NCI-H69 (cell line): ENCODE results near the gene SETBP1.

Source experiments
- DNase-seq: peaks from one replicate; lab custom pipeline; 2025; lab: John Stamatoyannopoulos, UW

SETBP1 gene

DNA sequence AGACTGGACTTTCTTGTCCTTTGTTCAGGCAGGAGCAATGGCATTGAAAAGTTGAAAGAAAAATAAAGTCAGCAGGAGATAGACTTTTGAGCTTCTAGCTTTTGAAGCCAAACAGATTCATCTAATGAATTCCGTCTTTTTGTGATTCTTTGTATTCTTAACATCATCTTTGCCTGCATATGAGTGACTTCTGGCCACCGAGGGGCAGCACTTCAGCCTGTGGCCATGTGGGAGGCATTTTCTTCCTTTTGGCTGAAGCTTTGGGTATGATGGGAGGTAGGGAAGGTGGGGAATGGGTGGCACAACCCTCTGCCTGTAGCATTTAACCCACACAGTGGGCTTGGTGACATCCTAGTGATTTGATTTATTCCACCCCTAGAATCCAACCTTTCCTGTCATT is 220.6 kb downstream of the SETBP1 start:
- DNase-seq, result peak; percentile 70

DNA sequence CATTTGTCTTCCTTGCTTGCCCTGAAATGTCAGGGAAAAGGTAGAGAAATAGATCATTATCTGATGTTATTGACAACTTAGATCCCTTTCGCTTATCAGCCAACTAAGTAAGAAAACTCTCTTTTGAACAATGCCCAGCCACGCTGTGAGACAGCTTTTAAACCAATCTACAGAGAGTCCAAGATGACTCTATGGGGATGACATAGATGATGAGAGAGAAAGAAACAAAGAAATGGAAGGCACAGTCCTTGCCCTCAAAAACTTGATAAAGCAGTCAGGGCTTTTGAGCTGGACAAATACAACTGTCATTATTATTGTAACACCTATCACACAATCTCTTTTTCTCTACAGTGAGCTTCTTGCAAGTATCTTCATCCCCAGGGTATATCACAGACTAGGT is 222.6 kb downstream of the SETBP1 start:
- no peak for DNase-seq

DNA sequence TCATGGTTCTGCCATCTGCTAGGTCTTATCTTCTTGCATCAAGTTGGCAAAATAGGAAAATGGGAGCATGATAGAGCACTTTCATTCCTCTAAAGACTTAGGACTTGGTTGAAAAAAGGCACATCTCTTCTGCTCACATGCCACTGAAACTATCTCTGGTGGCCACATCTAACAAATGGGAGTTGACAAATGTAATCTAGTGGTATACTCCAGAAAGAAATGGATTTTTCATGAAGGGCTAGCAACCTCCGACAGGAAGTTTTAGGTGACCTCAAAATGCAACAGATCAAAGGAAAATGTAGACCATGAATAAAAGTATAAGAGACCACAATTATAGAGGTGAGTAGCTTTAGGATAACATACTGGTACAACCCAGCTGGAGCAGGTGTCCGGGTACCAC is 224.1 kb downstream of the SETBP1 start:
- DNase-seq, result no peak

DNA sequence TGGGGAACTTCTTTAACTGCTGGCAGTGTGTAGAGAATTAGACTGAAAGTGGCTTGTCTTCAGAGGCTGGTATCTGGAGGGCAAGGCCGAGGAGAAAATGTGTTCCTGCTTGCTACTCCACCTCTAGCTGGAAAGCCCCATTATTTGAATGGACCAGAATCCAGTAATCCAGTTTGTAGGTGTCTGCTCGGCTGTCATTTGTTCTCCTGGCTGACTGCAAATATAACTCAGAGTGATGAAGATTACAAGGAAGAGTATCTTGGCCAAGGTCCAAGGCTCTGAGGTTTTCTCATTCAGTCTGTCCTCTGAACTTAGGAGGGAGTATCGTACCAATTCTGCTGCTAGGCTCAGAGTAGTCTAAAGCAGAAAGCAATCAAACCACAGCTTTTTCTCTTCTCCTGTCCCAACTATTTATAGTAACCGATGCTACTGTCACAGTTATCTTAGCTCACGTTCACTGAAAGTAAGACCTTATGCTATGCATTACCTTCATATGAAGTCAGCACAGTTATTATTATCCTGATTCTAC is 228.6 kb downstream of the SETBP1 start:
- DNase-seq, result peak; percentile 71

DNA sequence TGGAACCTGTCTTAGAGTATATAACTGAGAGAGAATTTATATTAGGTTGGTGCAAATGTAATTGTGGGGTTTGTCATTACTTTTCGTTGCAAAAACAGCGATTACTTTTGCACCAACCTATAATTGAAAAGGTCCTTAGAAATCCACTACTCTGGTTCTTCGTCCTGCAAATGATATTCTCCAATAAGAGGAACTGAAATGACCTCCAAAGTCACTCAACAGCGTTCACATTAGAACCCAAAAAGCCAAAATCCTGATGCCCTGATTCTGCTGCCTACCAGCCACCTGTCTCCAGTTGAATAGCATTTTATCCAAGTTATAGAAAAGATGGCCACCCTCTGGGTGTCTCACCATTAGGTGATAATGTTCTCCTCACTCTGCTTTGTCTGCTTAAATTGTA is 230.6 kb downstream of the SETBP1 start:
- no peak for DNase-seq

DNA sequence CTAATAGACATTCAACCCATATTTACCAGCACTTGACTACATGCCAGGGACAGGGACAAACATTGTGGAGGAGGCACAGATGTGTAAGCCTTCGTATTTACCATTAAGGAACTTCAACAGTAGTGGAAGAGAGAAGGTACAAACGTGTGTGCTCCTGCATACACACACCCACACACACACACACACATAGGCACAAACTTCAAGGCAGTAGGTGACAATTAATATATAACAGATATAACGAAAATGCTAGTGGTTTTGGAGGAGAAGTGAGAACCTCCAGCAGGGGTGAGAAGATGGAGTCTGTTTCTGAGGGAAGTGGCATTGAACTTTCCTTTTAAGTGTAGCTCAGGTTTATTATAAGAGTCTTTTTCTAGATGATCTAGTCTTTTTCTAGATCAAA is 231.1 kb downstream of the SETBP1 start:
- DNase-seq, result no peak

DNA sequence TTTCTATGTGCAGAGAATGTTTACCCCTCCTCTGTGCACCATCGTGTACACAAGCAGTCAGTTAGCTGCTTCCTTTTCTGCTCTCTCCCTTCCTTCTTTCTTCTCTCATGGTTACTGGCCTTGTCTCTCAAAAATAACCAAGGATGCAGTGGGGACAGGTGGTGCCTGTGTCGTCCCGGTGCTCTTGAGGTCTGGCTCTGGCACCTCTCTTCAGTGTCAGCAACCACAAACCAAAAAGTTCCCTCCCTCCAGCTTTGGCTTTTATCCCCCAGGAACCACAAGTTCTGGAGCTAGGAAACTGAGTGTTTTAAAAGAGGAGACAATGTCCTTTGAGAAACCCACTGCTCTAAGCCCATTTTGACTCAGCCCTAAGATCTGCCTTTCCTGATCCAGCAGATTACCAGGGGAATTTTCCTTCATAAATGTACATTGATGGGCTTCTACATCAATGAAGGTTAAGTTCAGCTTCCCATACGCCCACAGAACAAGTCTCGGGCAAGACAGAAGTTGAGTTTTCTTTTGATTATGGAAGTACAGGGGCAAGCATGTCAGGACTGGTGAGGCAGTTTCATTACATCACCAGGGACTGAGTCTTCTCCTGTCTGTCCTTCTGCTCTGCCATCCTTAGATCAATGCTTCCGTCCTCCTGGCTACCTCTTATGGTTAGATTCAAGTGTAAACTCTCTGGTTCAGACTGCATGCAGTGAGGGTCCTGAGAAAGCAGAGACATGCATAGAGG is 232.2 kb downstream of the SETBP1 start:
- DNase-seq, result no peak

DNA sequence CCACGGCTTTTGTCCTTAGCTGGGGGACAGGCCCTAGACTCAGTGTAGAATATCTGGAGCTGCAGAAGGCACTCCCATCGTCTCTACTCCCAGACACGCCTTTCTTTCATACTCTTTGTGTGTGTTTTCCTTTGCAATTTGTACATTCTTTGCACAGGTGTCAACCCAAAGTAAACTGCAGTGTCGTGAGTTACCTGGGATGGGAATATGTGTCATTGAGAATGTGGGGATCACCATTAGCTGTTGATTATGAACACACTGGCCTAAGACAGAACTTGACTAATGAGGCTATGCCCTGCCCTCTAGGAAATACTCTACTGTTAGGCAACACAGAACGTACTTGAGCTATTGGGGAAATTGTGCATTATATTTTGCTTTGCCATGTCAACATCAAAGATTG is 233.3 kb downstream of the SETBP1 start:
- DNase-seq, result no peak

DNA sequence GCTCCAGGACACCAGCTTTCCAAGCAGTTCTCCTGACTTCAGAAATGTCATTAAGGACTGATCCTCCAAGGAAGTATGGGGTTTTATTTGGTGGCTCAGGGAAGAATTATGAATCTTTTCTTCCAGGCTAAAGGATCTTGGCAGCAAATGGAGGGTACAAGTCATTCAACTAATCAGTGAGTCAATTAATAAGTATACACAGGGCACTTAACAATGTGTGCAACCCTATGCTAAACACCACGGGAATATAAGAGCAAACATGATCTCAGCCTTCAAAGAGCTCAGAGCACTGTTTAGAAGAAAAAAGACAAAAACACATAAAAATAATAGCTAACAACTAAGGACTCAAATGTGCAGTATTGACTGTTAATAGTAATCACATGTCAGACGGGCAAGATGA is 234.5 kb downstream of the SETBP1 start:
- no peak for DNase-seq

DNA sequence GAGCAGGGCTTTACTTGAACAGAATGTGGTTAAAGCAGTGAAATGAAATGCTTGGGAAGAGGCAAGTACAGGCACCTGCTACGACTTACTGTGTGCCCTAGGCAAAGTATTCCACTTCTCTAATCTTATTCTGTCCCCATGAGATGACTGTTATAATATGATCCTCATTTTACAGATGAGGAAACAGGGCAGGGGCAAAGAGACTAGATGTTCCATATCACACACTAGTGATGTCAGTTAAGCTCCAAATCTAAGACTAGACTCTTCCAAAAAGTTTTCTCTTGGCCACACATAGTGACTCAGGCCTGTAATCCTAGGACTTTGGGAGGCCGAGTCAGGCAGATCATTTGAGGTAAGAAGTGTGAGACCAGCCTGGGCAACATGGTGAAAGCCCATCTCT is 235.0 kb downstream of the SETBP1 start:
- DNase-seq, result no peak

DNA sequence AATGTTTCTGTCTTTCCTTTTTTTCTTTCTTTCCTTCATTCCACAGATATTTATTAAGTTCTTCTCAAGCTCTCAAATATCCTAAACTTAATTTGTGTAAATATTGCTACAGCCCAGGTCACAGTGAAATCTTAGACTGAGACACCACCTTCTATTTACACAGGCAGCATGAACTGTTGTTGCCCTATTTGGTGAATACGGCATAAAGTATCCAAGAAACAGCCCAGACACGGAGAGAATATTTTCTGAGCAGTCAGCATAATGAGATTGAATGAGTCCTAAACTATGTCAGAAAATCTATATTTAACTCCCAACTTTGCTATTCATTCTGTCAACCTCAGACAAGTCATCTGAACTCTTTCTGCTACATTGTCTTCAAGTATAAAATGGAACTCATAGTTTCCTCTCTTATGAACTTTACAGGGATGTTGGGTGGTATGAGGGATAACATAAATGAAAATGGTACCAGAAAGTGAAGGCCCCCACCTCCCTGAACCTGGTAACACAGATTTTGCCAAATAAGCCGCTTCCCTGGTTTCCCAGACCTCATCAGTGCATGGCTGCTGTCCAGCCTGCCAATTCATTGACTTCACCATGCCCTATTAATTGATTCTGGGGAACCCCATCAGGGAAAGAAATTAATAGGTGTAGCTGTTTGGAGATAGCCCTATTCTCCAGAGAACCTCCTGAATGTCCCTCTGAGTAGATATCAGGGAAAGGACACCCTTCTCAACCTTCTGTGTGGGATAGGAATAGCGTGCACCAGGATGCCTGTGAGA is 235.9 kb downstream of the SETBP1 start:
- no peak for DNase-seq

DNA sequence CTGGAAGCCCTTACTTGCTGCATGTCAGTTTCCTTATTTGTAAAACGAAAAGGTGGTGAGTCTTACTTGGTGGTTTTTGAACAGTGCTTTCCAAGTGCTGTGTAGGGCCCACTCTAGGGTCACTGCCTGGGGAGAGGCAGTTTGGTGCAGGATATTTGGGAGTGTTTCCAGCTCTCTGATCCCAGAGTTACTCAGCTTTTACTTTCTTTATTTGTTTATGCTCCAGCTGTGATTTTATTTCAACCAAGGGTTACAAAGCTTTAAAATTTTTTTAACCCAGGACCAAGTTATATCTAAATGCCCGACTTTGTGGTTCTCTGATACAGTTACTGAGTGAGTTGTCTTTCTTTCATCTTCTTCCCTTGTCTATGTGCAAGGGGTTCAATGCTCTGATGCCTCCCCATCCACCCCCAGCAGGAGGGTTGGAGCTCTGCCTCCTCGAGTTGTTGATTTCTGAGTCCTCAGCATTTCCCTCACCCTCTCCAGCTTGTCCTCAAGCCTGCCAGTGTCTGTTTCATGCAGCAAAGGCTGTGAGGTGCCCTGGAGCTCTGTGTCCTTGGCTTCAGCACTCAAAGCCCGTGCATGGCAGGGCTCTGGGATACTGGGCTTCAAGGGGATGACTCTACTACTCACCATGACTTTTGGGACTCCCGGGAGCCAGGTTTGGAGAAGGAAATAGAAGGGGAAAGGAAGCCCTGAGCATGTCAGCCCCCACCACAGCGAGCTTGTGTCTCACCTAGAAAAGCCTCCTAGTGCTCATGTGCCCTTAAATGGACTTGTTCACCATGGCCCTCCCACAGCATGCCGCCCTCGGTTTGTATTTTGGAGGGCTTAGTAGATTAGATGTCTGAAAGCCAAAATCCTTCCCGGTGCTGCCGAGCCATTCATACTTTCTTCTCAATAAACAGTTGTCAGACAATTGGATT is 236.8 kb downstream of the SETBP1 start:
- no peak for DNase-seq

DNA sequence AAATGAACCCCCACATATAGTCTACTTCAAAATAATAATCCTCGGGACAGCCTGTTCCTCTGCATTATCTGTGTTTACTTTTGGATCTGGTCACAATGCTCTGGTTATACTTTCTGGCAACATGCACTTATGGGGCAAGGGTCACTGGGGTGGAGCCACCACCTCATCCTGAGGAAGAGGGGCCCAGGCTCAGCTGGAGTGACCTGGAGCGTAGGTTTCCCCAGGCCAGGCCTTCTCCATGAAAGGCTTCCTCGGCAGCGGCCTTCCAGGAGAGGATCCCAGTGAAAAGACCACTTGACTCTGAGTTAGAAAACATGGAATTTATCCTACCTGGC is 237.4 kb downstream of the SETBP1 start:
- DNase-seq, result no peak

DNA sequence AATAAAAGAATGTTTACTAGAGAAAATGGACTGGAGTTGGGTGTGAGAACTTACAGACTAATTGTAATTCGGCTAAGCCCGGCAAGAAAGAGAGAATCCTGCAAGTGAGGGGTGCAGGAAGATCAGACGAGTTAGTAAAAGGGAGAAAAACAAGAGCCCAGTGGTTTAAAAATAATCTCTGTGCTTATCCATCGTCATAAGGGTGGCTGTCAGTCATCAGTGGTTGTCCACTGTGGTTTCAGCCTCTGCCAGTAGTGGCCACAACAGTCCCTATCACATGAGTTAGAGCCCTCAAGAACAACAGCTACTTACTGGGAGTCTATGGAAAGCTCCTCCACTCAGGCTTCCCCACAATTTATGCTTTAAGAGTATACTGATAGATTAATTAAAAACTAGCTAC is 239.8 kb downstream of the SETBP1 start:
- no peak for DNase-seq

DNA sequence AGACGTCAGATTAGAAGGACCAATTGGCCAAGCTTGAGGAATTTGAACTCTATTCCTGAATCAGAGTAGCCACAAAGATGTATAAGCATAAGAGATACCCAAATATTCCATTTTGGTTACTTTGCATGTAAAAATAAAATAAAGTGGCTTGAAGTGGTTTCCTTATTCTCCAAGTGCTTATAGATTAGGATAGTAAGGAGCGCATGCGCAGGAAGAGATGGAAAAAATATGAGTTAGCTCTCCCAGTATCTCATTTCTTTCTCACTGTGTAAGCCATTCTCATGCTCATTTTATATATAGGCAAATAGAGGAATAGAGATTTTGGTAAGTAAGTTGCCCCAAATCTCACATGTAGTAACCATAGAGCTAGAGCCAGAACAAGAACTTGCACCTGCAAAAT is 241.3 kb downstream of the SETBP1 start:
- DNase-seq, result no peak

DNA sequence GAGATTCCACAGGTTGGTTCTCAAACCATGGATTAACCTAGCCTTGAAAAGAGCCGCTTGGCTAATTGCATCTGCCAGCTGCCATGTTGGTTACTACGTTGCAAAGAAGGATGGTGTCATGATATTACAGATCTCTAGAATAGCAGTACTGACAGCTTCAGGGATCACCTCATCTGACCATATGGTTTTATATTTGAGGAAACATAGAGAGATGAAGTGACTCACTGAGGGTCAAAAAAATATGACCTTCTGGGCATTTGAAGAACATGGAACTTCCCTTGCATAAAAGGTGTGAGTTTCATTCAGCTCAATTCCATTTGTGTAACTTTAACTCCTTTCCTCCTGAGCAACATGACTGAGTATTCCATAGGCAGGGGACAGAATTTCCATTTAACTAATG is 242.3 kb downstream of the SETBP1 start:
- peak; percentile 46 for DNase-seq

DNA sequence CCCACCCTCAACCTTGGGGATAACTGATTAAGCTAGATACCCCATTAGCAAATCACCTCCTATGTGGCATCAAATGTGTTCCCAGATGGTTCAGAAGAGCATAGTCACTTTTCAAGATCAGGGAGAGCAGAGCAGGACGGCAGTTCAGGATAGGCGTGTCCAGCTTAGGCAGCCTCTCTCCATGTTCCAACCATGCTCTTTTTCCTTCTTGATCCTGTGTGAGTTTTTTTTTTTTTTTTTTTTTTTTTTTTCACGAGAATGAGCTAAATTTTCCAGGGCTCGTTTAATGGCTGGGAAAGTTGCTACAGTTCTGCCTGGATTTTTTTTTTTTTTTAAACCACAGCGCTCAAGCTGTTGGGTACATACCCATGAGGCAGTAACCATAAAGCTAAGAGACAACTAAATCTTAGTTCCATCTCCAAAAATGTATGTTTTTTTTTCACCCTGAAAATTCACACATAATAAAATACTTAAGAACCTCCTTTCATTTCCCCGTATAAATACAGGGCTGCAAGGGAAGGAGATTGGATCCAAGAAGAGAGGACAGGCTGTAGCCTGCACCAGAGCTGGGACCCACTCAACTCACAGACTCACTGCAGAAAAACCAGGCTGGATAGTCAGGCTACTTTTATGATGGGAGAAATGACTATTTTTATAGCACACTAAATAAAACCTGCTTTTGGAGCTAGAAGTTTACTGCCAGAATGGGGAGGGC is 244.3 kb downstream of the SETBP1 start:
- no peak for DNase-seq

DNA sequence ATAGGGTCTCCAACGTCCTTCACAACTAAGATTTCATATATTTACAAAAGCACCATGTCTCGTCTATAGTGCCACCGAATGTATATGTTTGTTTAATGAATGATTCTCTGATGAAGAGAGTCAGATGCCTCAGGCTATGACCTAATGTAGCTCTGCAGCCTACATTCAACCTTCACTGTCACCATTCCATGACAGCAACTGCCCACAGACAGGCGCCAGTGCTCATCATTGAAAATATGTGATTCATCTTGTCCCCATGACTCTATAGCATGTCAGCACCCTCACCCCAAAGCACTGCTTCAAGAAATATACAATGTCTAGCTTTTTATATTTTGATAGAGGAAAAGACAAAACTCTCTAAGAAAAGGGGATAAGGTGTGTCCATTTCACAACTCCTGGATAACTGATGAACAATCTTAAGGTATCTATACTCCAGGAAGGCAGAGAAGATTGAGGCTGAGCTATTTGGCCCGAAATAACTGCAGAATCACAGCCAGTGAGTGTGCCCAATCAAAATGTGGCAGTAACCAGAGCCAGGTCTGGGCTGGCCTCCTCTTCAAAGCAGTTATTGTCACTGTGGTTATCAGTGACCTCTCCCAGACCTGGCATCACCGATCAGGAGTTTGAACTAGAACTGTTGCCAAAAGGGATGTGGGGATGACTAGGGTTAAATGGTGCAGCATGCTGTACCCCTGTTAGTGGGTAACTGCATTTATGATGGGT is 246.6 kb downstream of the SETBP1 start:
- peak; percentile 55 for DNase-seq

DNA sequence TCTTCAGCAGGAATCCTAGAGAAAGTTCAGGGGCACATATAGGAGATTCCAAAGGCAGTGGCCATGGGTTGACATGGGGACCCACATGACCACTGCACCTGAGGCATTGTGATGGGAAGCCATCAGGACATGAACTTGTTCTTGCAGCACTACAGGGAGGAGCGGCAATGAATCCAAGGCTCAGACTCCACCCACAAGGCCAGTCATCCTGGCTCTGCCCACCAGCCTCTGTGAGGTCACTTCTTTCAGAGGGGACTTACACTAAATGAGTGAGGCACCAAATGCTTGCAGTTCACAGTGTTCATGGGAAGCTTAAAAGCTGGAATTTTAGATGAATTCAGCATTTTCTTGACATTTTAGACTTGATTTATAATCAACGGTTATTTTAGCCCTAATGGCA is 254.2 kb downstream of the SETBP1 start:
- DNase-seq, result peak; percentile 38

DNA sequence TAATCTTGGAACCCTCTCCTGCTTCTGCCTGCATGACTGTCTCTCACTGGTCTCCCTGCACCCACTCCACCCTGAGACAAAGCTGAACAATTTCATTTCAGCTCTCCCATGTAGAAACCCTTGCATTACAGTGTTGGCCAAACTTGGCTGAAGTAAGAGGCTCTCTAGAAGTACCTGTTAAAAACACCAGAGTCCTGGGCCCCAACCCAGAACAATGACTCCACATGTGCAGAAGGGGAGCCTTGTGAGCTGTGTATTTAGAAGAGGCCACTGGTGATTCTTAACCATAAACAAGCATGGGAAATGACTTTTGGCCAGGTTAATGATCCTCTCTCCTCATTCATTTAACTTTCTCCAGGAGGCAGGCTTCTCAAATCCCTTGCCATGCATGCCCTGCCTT is 254.8 kb downstream of the SETBP1 start:
- peak; percentile 28 for DNase-seq

DNA sequence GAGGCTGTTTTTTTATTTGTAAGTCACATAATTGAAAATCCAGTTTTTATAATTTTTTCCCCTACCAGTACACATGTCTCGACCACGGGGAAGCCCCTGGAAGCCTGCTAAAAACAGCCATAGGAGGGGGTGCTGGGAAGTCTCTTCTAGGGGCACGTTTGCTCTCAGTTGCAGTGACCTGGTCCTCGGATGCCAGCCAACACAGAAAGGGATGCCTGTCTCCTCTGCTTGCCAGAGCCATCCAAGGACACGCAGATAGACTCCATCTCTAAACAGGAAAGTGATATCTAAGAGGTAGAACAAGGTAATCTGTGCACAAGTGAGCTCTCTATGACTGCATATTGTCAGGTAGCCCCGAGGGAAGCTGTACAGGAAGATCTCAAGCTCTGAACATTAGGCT is 255.8 kb downstream of the SETBP1 start:
- DNase-seq, result no peak
